Measurements from ENCODE around the gene TRAPPC2L.
"Not testable (repeated sequence)": the region's sequence is repeated elsewhere in the genome, so short reads cannot be mapped to it uniquely, and the experiment has no call there.

The TRAPPC2L gene

DNA sequence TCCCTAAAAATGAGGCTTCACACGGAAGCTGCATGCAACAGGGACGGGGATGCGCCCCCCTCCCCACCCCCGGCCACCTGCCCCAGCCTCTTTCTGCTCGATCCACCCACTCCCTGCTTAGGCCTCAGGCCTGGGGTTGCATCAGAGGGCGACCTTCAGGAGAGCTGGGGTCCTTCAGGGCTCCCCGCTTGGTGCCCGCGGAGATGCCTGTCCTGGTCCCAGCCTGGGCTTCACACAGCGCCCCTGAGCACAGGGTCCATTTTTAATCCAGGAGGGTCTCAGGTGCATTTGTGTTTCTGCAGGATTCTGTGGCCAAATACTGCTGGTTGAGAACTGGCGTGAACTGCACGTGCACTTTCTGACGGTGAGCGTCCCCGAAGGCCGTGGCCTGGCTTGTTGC lies 37.8 kb upstream of the TRAPPC2L start:
- no peak for DNase-seq (ENCODE audit: low spot score)

DNA sequence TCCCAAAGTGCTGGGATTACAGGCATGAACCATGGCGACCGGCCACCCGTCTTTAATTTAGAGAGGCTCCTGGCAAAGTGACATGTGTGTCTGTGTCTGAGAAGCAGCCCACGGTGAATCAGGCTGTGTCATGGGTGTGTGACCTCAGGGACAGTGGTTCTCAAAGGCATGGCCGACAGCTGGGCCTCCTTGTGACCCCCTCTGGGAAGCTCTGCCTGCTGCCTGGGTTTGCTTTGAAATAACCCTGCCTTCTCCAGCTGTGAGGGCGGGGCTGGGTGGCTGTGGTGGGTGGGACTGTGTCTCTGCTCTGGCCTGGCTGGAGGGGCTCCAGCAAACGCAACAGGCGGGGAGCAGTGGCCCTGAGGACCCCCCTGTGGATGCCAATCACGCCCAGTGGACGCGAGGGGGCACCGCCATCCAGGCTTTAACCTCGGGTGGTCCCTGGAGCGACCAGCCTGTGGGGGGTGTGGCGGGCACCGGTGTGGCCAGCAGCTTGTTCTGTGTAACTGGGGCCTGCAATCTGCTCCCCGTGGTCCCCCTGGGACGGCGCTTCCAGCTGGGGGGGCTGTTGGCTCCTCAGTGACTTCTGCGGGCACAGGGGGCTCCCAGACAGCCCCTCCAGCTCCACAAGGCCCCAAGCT lies 36.4 kb upstream of the TRAPPC2L start:
- no peak for DNase-seq (ENCODE audit: low spot score)

DNA sequence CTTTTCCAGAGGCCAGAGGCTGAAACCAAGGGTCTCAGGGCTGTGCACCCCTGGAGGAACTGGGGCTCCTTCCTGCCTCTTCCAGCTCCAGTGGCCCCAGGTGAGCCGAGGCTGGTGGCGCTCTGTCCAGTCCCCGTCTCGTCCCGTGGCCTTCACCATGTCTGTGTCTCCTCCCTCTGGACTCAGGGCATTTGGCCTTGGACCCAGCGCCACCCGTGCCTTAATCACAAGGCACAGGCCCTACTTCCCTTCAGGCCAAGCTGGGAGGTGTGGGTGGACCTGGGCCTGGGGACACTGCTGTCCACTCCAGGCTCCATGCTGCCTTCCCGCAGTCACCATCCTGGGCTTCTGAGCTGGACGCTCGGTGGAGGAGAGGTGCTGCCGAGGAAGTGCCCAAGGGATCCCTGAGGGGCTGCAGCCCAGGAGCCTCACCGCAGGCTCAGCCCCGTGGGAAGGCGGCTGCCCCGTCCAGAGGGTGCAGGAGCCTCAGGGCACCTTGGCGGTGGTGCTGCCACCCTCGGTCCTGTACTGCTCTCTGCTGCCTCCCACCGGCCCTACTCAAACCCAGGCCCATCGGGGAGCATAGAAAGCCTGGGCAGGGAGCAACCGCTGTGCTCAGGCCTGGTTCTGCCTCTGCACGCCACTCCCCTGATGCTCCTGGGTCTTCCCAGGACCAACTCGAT lies 35.6 kb upstream of the TRAPPC2L start:
- DNase-seq (ENCODE audit: low spot score) = no peak

DNA sequence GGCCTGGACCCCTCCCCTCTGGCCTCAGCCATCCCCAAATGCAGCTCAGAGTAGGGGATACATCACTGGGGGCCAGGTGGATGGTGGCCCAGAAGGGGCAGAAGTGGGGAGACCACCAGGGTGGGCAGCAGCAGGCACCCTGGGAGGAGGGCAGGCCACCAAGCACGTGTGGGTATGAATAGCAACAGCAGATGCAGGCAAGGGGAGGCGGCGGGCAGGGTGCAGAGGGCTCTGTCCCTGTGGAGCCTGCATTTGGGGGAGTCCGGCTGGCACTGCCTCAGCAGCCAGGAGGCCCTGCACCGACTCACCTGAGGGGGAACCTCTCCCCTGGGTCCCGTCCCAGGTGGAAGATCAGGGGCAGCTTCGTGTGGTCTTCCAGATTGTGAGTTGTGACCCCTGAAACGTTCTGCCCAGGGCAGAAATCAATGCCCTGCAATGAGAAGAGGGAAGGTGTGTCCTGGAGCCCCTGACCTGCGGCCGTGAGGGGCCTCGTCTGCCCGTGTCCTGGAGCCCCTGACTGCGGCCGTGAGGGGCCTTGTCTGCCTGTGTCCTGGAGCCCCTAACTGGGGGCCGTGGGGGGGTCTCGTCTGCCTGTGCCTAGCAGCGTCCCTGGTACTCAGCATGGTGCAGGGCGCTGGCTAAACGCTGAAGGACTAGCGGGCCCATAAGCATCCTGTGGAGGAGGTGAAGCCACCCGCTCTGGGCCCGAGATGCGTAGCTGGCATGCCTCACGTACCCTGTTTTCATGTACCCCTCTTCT lies 34.5 kb upstream of the TRAPPC2L start:
- no peak for DNase-seq (ENCODE audit: low spot score)

DNA sequence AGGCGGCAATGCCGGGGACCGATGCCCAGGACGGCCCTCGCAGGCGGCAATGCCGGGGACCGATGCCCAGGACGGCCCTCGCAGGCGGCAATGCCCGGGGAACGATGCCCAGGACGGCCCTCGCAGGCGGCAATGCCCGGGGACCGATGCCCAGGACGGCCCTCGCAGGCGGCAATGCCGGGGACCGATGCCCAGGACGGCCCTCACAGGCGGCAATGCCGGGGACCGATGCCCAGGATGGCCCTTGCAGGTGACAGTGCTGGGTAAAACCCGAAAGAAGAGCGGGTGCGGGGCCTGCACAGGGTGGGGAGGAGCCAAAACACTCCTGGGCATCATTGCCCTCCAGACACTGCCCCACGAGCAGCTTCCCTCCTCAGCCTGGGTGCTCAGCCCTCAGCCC lies 33.3 kb upstream of the TRAPPC2L start:
- not testable (repeated sequence) for DNase-seq (ENCODE audit: low spot score)

DNA sequence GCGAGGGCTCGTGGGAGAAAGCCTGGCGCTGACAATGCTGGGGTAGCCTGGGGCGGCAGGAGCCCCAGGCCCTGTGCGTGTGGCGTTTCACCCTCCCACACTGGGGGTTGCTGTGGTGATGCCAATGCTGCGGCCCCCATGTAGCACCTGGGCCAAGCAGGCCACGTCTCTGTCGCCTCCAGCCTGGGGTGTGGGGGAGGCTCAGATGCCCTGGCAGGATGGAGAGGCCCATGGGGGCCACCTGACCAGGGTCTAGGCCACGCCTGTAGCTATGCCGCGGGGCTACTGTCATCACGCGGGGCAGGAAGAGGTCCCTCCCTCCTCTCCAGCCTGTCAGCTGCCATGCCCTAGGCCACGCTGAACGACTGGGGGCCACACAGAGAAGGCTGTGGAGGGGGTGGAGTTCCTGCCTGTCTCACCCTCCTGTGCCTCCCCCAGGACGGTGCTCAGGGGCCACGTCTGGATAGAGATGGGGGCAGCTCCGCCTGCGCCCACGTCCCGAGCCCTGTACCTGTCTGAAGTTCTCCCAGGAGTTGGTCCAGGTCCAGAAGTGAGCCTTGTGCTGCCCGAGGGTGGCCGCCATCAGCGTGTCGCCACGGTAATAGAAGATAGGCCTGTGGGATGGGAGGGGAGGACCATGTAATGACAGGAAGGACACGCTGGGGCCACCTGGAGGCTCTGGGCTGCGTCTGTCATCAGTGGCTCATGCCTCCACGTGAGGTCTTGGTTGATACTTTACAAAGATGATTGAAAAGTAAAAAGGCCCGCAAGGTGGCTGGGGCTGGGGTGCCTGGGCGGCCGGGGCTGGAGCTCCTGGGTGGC lies 32.5 kb upstream of the TRAPPC2L start:
- DNase-seq (ENCODE audit: low spot score) = no peak

DNA sequence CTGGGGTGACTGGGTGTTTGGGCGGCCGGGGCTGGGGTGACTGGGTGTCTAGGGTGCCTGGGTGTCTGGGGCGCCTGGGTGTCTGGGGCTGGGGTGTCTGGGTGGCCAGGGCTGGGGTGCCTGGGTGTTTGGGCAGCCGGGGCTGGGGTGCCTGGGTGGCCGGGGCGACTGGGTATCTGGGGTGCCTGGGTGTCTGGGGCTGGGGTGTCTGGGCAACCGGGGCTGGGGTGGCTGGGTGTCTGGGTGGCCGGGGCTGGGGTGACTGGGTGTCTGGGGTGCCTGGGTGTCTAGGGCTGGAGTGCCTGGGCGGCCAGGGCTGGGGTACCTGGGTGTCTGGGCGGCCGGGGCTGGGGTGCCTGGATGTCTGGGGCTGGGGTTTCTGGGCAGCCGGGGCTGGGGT lies 31.8 kb upstream of the TRAPPC2L start:
- DNase-seq (ENCODE audit: low spot score) = no peak

DNA sequence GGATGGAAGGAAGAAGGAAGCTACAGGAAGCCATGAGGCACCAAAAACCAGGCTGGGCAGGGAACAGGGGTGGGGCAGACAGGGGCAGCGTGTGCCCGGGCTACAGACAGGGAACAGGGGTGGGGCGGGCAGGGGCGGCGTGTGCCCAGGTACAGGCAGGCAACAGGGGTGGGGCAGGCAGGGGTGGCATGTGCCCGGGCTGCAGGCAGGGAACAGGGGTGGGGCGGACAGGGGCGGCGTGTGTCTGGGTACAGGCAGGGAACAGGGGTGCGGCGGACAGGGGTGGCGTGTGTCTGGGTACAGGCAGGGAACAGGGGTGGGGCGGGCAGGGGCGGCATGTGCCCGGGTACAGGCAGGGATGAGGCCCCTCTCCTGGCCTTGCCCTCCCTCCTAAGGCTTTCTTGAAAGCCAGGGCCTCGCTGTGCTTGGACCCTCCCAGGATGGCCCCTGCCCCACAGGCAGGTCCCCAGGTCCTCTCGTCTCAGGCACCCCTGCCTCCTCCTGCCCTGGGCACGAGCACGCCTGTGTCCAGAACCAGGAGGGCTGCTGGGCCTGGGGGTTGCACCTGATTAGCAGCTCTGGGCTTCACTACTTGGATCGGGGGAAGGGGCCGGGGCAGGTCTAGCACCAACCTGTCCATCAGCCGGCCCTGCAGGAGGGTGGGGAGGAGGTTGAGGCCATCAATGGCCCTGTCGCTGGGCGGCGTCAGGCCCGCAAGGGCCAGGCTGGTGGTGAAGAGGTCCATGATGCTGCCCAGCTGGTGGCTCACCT lies 30.7 kb upstream of the TRAPPC2L start:
- no peak for DNase-seq (ENCODE audit: low spot score)

DNA sequence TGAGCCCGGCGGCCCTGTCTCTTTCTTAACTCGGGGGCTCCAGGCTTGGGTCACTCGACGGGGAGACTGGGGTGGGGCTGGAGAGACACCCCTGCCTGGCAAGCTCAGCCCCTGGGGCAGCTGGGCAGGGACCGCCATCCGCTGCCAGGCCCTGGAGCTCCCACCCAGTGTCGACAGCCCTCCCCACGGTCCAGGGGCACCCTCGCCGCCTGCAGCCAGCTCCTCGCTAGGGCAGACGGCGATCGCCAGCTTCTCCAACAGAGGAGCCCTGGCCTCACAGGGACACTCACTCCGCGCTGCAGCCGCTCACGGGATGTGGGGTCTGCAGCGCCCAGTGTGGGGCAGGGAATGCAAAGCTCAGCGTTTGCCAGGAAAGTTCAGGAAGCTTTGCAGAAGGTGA lies 29.2 kb upstream of the TRAPPC2L start:
- no peak for DNase-seq (ENCODE audit: low spot score)

DNA sequence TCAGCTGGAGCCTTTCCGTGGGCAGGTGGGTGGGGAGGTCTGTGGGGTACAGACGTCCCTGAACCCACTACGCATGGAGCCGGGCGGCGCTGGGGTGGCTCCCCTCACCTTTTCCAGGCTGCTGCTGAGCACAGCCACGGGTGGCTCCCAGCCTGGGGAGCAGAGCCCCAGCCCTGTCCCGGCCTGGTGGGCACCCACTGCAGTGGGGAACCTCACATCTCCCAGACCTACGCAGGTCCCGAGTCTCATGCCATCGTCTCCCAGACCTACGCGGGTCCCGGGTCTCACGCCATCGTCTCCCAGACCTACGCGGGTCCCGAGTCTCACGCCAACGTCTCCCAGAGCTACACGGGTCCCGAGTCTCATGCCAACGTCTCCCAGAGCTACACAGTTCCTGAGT lies 28.2 kb upstream of the TRAPPC2L start:
- DNase-seq (ENCODE audit: low spot score) = no peak

DNA sequence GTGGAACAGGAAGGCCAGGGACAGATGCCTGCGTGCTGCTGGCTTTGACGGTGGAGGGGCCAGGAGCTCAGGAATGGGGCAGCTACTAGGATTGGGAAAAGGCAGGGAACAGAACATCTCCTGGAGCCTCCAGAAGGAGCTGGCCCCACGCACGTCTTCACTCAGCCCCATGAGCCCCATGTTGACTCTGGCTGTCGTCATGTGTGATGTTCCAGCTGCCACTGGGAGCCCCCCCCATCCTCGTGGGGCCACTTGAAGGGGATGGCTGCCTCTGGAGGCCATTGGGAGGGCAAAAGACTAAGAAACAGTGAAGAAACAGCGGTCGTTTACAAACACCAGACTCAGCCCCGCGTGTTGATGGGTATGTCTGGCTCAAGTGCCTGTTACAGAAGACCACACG lies 26.7 kb upstream of the TRAPPC2L start:
- no peak for DNase-seq (ENCODE audit: low spot score)

DNA sequence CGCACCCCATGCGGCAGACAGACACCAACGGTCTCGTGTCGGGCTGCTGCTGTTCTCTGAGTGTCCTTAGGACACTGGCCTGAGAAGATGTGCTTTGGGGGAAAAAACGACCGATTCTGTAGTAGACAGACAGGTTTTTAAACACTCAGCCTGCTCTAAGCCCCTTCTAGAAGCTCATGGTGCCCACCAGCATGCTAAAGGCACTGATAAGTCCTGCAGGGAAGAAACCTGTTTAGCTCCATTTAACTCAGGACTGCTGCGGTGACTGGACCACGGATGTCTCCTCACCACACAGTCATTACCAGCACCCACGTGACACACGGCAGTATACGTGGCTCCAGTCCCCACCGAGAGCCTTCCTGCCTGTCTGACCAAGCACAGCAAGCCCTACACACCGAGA lies 26.1 kb upstream of the TRAPPC2L start:
- no peak for DNase-seq (ENCODE audit: low spot score)

DNA sequence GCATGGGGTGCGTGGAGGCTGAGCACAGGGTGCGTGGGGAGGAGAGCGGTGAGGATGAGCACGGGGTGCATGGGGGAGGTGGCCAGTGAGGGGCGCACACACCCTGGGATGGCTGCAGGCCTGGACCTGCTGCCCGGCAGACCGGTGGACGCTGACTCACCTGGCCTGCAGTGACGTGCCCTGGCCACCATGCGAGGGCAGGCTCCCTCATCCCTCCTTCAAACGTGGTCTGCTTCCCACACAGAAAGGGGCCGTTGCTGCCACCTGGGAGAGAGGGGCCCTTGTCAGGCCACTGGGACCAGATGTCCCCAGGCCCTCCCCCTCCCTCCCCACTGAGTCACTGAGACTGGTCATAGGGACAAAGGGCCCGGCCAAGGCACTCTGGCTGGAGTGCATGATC lies 25.1 kb upstream of the TRAPPC2L start:
- DNase-seq (ENCODE audit: low spot score) = peak; percentile 47

DNA sequence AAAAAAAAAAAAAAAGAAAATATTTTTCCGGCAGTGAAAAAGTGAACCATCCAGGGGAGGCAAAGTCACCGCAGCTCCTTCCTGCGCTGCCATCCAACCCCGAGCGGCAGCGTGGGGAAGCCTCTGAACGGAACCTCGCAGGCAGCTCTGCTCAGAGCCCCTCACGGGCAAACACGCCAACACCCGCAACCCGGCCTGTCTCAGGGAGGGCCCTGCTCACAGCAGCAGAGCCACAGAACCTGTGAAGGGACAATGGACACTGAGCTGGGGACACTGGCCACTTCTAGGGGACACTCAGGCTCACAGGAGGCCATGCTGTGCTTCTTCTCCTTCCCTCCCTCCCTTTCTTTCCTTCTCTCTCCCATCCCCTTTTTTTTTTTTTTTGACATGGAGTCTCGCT lies 23.8 kb upstream of the TRAPPC2L start:
- no peak for DNase-seq (ENCODE audit: low spot score)

DNA sequence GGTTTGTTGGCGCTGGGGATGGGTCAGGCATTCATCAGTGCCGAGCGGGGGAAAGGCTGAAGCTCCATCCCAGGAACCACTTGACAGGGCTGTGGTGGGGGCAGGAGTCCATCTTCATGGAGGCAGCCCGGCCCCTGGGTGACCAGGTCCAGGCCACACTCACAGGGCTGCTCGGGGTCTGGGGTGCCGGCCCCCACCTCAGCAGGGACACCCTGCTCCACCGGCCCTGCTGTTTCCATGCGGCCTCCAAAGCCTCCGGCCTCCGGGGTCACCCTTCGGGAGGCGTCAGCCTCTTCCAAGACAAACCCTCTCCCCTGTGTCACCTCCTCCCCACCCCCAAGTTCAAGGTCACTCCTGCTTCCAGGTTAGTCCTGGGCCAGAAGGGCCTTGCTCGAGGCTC lies 22.3 kb upstream of the TRAPPC2L start:
- DNase-seq (ENCODE audit: low spot score) = no peak

DNA sequence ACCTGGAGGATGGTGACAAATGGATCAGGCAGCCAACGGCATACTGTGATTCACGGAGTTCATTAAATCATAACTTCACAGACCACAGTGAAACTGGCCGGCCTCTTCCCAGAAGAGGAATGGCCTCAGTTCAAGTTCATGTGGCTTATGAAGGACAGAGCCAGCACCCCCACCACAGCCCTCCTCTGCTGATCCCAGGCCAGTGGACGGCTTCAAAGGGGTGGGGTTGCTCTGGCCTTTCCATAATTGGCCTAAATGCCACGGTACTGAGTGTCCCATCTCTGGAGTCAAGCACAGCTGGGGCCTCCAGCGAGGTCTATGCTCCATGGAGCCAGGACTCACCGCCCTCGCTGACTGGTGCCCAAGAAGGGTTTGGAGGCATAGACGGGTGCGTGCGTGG lies 21.5 kb upstream of the TRAPPC2L start:
- no peak for DNase-seq (ENCODE audit: low spot score)

DNA sequence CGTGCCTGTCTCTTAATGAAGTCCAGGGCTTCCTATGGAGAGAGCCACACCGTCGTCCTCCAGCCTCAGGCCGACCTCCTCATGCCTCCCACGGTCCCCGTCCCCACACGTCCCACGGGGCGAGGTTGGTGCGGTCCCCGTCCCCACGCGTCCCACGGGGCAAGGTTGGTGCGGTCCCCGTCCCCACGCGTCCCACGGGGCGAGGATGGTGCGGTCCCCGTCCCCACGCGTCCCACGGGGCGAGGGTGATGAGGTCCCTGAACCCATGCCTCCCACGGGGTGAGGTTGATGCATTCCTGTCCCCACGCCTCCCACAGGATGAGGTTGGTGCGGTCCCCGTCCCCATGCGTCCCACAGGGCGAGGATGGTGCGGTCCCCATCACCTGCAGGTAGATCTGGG lies 21.1 kb upstream of the TRAPPC2L start:
- no peak for DNase-seq (ENCODE audit: low spot score)

DNA sequence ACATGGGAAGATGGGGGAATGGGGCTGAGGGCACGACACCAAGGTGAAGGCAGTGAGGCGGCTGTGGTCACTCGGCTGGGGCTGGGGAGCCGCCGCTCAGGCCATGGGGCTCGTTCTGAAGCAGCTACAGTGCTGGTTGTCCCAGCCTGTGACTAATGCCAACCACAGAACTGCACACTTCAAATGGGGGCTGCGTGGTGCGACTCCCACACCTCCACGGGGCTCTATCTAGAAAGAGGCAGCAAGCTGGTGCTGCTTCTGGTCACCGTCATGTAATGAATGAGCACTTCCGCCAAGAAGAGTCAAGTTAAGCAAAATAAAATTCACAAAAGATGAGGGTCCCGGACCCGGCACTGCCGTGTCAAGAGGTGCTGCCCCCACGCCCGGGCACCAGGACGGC lies 20.1 kb upstream of the TRAPPC2L start:
- no peak for DNase-seq (ENCODE audit: low spot score)

DNA sequence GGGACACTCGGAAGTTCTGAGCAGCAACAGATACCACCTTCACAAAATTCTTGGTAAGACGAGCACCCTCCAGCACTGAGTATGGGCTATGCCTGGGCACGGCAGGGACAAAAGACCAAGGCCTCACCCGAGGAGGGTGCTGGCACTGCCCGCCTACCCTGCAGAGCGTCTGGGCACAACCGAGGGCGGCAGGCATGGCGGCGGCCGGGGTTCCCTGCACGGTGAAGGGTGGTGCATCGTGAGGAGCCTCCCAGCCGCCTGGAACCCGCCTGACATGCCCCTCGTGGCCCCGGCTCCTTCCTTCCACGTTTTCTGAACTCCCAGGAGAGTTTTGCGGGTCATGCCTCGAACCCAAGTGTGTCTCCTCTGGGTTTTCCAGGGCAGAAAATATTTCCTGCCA lies 19.1 kb upstream of the TRAPPC2L start:
- DNase-seq (ENCODE audit: low spot score) = no peak

DNA sequence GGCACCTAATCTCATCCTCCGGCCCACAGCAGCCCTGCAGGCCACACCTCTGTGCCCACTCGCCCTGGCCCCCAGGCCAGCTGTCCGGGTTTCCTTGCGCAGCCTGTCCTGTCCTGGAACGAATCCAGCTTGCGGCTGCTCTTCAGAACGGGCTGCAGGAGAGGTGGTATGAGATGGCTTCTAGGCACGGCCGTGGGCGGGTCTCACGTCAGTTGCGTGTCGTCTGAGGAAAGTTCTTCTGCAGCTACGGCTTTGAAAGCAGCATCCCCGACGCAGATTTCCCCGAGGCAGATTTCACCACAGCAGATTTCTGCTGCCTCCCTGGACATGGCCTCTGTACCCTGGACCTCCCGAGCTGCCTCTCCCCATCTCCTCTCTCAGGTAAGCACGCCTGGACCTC lies 18.4 kb upstream of the TRAPPC2L start:
- DNase-seq (ENCODE audit: low spot score) = no peak

DNA sequence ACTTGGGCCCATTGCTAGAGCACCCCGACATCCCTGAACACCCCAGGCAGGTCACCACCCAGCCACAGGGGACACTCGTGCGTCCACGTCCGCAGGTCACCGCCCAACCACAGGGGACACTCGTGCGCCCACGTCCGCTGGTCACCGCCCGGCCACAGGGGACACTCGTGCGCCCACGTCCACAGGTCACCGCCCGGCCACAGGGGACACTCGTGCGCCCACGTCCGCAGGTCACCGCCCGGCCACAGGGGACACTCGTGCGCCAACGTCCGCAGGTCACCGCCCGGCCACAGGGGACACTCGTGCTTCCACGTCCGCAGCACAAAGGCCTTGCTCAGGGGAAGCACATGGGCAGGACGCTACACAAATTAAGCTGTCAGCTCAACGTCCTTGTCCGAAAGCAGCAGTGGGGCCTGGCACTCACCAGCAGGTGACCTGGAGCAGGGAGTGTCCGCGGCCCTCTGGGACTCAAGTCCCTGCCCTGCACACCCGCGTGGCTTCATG lies 17.8 kb upstream of the TRAPPC2L start:
- no peak for DNase-seq (ENCODE audit: low spot score)
